ENCODE measurements around the gene MCFD2. TPM values are rescaled to one million over a fixed set of nuclear protein-coding genes. Genes with fewer than 3 reads are reported as not detected.

MCFD2 gene
- polyA plus RNA-seq, 3 donors = 82.7 to 90.1 (median 87.1) TPM

DNA sequence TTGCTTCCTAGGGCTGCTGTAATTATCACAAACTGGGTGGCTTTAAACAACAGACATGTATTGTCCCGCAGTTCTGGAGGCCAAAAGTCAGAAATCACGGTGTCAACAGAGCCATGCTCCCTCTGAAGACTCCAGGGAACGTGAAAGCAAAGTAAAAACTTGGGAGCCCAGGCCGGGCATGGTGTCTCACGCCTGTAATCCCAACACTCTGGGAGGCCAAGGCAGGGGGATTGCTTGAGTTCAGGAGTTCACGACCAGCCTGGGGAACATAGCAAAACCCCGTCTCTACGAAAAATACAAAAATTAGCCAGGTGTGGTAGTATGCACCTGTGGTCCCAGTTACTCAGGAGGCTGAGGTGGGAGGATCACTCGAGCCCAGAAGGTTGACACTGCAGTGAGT lies 63.5 kb downstream of the MCFD2 start:
- no peak for DNase-seq

Other genes with a start within 250 kb of the MCFD2 start
- gene SOCS5, start 216.5 kb downstream of the MCFD2 start, polyA plus RNA-seq (ENCODE audit: insufficient read length in 3 of 3) = 10 to 100 TPM; 25.8 to 27.1 (median 26.4) TPM
- gene TTC7A, start 25.4 kb upstream of the MCFD2 start, polyA plus RNA-seq (ENCODE audit: insufficient read length in 3 of 3) = 10 to 100 TPM; 11.4 to 13.6 (median 13.1) TPM
- gene STPG4, start 239.5 kb upstream of the MCFD2 start, polyA plus RNA-seq (ENCODE audit: insufficient read length in 3 of 3) = under 1 TPM; 0.14 to 0.30 (median 0.14) TPM

All from renal pelvis (tissue), 4 donors.